ENCODE data around the gene WNK1. TPM values are rescaled to one million over a fixed set of nuclear protein-coding genes. Genes with fewer than 3 reads are reported as not detected.
"Not testable (repeated sequence)": the region's sequence is repeated elsewhere in the genome, so short reads cannot be mapped to it uniquely, and the experiment has no call there.

The WNK1 gene
- polyA plus RNA-seq, 6 donors from 2014 or later, result 3.9 to 41.1 (median 15.3) TPM

- H3K27ac Mint-ChIP-seq, result peak overlapping the region in 1 of 6 donors; percentile 39
- peaks cover 0 to 4% (median 0%) of the 10 kb centered on the region in 3 donors for H3K4me1 Mint-ChIP-seq
- DNase-seq (no peak), ATAC-seq (ENCODE audit: low read depth in 2 of 2) (no peak)
- H3K4me3 Mint-ChIP-seq, result no peak overlapping the region
- peaks cover 12 to 13% of the 10 kb centered on the region in 2 donors for H3K36me3 Mint-ChIP-seq
- no peaks in the 10 kb centered on the region for H3K9me3 Mint-ChIP-seq
- H3K27me3 Mint-ChIP-seq, result no peaks in the 10 kb centered on the region
Observed at GRCh38 chr12:931060-931459, 178.7 kb downstream of the WNK1 start.

DNA sequence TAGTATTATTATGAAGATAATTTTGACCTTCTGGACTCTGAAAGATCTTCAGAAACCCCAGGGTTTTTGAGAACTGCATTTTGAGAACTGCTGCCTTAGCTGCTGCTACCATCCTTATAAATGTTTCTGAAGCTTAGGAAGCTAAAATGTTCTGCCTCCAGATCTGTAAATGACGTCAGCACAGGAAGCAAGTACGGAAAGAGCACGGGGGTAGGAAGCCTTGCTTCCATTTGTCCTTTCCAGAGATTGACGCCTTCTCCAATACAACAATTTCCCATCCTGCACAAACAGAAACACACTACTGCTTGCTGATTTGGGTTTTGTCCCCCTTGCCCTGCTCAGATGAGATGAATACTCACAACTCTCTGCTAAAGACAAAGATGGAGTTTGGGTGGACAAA lies 179.2 kb downstream of the WNK1 start:
- Mint-ChIP-seq H3K27ac (no peak overlapping the region), H3K36me3 (peaks cover 6 to 13% of the 10 kb centered on the region in 2 donors), H3K4me3 (no peak overlapping the region)

GRCh38 chr12:935891-936290 lies 183.5 kb downstream of the WNK1 start:
- not testable (repeated sequence) for ATAC-seq (ENCODE audit: low read depth in 2 of 2); H3K4me3 Mint-ChIP-seq; H3K27me3 Mint-ChIP-seq; H3K36me3 Mint-ChIP-seq; H3K9me3 Mint-ChIP-seq; H3K27ac Mint-ChIP-seq; DNase-seq
- H3K4me1 Mint-ChIP-seq, result peaks cover 0 to 21% (median 5%) of the 10 kb centered on the region in 3 donors

More for the DNA sequence above, 179.2 kb downstream of the WNK1 start:
- peaks cover 0 to under 1% (median under 1%) of the 10 kb centered on the region in 3 donors for H3K4me1 Mint-ChIP-seq
- DNase-seq (no peak), ATAC-seq (ENCODE audit: low read depth in 2 of 2) (no peak)
- H3K9me3 Mint-ChIP-seq, result no peaks in the 10 kb centered on the region
- H3K27me3 Mint-ChIP-seq, result no peaks in the 10 kb centered on the region

DNA sequence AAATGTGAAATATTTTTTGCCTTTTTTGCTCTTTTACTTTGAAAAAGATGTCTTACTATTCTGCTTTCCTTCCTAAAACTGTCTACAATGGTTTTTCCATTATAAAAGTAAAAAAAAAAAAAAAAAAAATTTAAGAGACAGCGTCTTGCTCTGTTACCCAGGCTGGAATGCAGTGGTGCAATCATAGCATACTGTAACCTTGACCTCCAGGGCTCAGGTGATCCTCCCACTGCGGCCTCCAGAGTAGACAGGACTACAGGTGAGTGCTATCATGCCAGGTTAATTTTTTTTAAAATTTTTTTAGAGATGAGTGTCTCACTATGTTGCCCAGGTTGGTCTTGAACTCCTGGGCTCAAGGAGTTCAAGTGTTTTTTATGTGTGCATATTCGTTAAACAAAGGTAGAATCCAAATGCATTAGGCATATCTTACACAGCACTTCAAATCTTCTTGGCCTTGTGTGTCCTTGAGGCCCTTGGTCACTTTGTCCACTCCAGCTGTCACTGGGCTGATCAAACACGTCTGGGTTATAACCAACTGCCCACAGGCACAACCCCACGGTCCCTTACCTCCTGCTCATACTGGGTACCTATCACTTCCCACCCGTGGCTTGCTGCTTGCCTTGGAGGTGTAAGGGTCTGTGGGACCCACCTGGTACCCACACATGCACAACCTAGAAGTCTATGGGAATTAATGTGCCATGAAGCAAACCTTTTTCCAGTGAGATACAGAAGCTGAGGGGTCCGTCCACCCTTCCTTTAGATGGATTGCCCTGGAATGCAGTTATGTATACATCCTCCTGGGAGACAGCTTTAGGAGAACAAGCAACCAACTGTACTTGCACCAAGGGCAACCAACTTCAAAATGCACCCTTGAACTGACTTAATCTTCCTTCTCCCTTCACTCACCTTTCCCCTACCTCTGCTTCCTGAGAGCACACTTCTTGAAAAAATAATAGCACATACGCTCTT lies 184.3 kb downstream of the WNK1 start:
- H3K9me3 Mint-ChIP-seq, result no peaks in the 10 kb centered on the region
- H3K27ac Mint-ChIP-seq, result peak overlapping the region in 2 of 6 donors; percentile 37 to 62

DNA sequence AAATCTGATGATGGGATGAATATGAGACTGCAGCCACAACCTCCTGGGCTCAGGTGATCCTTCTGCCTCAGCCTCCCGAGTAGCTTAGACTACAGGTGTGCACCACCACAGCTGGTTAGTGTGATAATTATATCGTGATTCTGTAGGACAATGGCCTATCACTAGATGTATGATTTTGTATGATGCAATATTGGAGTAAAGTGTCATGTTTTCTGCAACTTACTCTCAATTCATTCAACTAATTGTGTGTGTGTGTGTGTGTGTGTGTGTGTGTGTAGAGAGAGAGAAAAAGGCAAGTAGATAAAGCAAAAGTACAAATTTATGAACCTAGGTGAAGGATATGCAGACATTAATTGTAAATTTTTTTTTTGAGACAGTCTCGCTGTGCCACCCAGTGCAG lies 186.4 kb downstream of the WNK1 start:
- Mint-ChIP-seq H3K36me3 (peaks cover 0 to 7% of the 10 kb centered on the region in 2 donors), H3K27ac (peak overlapping the region in 1 of 6 donors; percentile 80), H3K4me1 (peaks cover 1 to 25% (median 5%) of the 10 kb centered on the region in 3 donors), H3K4me3 (no peak overlapping the region), H3K27me3 (no peaks in the 10 kb centered on the region), H3K9me3 (no peaks in the 10 kb centered on the region)
- ATAC-seq (ENCODE audit: low read depth in 2 of 2) (no peak), DNase-seq (no peak)

More for the DNA sequence above, 184.3 kb downstream of the WNK1 start:
- no peaks in the 10 kb centered on the region for H3K27me3 Mint-ChIP-seq
- no peak for DNase-seq
- H3K4me3 Mint-ChIP-seq, result no peak overlapping the region
- H3K36me3 Mint-ChIP-seq, result peaks cover under 1 to 7% of the 10 kb centered on the region in 2 donors
- H3K4me1 Mint-ChIP-seq, result peaks cover 0 to 22% (median 5%) of the 10 kb centered on the region in 3 donors
- no peak for ATAC-seq (ENCODE audit: low read depth in 2 of 2)

DNA sequence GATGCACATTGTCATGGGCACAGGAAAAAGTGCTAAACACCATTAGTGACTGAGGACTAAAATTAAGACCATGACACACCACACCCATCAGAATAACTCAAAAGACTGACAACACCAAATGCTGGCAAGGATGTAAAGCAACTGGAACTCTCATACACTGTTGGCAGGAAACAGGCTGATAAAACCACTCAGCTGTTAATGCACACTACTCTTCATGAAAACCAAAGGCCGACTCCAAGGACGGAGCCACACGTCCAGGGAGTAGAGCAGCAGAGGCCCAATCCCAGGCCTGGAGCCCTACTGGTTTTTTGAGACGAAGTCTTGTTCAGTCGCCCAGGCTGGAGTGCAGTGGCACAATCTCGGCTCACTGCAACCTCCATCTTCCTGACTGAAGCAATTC lies 190.7 kb downstream of the WNK1 start:
- no peaks in the 10 kb centered on the region for H3K27me3 Mint-ChIP-seq
- H3K27ac Mint-ChIP-seq, result peak overlapping the region in 1 of 6 donors; percentile 27

DNA sequence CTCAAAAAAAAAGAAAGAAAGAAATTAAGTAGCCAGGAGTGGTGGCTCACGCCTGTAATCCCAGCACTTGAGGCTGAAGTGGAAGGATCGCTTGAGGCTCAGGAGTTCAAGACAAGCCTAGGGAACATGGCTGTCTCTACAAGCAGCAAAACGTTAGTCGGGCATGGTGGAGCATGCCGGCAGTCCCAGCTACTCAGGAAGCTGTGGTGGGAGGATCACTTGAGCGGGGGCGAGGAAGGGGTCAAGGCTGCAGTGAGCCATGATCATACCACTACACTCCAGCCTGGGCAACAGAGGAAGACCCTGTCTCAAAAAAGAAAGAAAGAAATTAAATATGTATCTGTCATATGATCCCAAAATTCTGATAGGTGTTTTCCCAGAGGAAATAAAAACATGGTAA lies 191.8 kb downstream of the WNK1 start:
- ATAC-seq (ENCODE audit: low read depth in 2 of 2), result no peak
- Mint-ChIP-seq H3K4me1 (peaks cover 30 to 56% (median 32%) of the 10 kb centered on the region in 3 donors), H3K27ac (peak overlapping the region in 3 of 6 donors; percentile 16 to 87 (median 59))

More for the DNA sequence above, 190.7 kb downstream of the WNK1 start:
- Mint-ChIP-seq H3K36me3 (peaks cover 0 to 7% of the 10 kb centered on the region in 2 donors), H3K4me3 (no peak overlapping the region), H3K4me1 (peaks cover 19 to 44% (median 25%) of the 10 kb centered on the region in 3 donors), H3K9me3 (no peaks in the 10 kb centered on the region)
- DNase-seq (no peak), ATAC-seq (ENCODE audit: low read depth in 2 of 2) (no peak)

GRCh38 chr12:946212-946611 lies 193.8 kb downstream of the WNK1 start:
- no peaks in the 10 kb centered on the region for H3K9me3 Mint-ChIP-seq
- peaks cover 29 to 51% (median 37%) of the 10 kb centered on the region in 3 donors for H3K4me1 Mint-ChIP-seq
- peak overlapping the region in 1 of 8 donors; percentile 75 for H3K4me3 Mint-ChIP-seq
- DNase-seq (no peak), ATAC-seq (ENCODE audit: low read depth in 2 of 2) (no peak)
- no peaks in the 10 kb centered on the region for H3K36me3 Mint-ChIP-seq
- H3K27ac Mint-ChIP-seq, result peak overlapping the region in 2 of 6 donors; percentile 9 to 87
- H3K27me3 Mint-ChIP-seq, result no peaks in the 10 kb centered on the region

More for the DNA sequence above, 191.8 kb downstream of the WNK1 start:
- Mint-ChIP-seq H3K36me3 (peaks cover 0 to 7% of the 10 kb centered on the region in 2 donors), H3K27me3 (no peaks in the 10 kb centered on the region), H3K4me3 (no peak overlapping the region), H3K9me3 (no peaks in the 10 kb centered on the region)
- no peak for DNase-seq

GRCh38 chr12:946631-947030 lies 194.3 kb downstream of the WNK1 start:
- H3K4me1 Mint-ChIP-seq, result peaks cover 29 to 51% (median 40%) of the 10 kb centered on the region in 3 donors
- DNase-seq, result no peak
- H3K27ac Mint-ChIP-seq, result peak overlapping the region in 1 of 6 donors; percentile 83
- ATAC-seq (ENCODE audit: low read depth in 2 of 2), result no peak
- H3K4me3 Mint-ChIP-seq, result peak overlapping the region in 2 of 8 donors; percentile 13 to 75
- no peaks in the 10 kb centered on the region for H3K36me3 Mint-ChIP-seq
- H3K9me3 Mint-ChIP-seq, result no peaks in the 10 kb centered on the region
- no peaks in the 10 kb centered on the region for H3K27me3 Mint-ChIP-seq

DNA sequence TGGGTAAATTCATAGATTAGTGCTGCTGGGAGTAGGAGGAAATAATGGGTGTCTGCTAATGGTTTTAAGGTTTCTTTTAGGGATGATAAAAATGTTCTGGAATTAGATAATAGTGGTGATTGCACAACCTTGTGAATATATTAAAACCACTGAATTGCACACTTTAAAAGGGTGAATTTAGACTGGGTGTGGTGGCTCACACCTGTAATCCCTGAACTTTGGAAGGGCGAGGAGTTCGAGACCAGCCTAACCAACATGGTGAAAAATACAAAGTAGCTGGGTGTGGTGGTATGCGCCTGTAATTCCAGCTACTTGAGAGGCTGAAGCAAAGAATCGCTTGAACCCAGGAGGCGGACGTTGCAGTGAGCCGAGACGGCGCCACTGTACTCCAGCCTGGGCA lies 195.9 kb downstream of the WNK1 start:
- Mint-ChIP-seq H3K4me1 (peaks cover 29 to 51% (median 40%) of the 10 kb centered on the region in 3 donors), H3K9me3 (no peaks in the 10 kb centered on the region), H3K36me3 (no peaks in the 10 kb centered on the region), H3K4me3 (peak overlapping the region; percentile 15 to 99 (median 88)), H3K27ac (peak overlapping the region in 3 of 6 donors; percentile 36 to 95 (median 44)), H3K27me3 (no peaks in the 10 kb centered on the region)
- no peak for ATAC-seq (ENCODE audit: low read depth in 2 of 2)
- no peak for DNase-seq

DNA sequence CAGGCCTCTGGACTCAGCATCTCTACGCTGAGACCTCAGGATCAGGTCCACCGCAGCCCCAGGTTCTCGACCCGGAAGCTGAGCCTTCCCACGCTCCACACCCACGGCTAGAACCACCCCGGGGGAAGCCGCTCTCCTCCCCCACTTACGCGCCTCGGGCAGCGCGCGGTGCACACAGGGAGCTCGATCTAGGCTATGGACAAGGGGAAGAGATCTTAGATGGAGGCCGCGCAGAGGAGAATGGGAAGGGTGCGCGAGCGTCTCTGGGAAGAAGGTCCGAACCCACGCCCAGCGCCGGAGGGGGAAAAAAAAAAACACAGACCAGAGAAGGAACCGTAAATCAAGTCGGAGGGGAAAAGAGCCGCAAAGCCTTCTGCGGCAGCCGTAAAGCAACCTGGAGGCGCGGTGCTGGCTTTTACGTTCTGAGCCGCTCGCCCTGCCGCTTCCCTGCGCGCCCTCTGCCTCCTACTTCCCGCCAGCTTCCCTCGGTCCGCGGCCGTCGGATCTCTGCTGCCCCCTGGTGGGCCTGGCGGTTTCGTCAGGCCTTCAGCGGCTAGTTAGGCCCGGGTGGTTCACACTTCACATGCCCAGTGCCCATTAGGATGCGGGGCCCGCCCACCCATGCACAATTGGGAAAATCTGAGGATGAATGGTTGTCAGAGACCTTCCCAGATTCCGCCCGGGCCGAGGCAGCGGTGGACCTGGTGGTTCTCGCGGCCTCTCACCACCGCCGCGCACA lies 197.2 kb downstream of the WNK1 start, which contains the start of gene RAD52:
RAD52 (minus strand) TSS at position 242 of the 739 bp plus-strand sequence. CDS start 16,636 bp downstream, outside the sequence.
- peak; percentile 96 for DNase-seq
- Mint-ChIP-seq H3K4me1 (peaks cover 21 to 41% (median 31%) of the 10 kb centered on the region in 3 donors), H3K4me3 (peak within 1 kb of the TSS; percentile 86 to 99 (median 98)), H3K27ac (peak within 1 kb of the TSS; percentile 72 to 99 (median 98)), H3K27me3 (no peaks in the 10 kb centered on the region), H3K36me3 (no peaks in the 10 kb centered on the region), H3K9me3 (no peaks in the 10 kb centered on the region)
- ATAC-seq (ENCODE audit: low read depth in 2 of 2), result peak; percentile 78 to 81

GRCh38 chr12:951176-951575 lies 198.8 kb downstream of the WNK1 start:
- Mint-ChIP-seq H3K4me3 (peak overlapping the region in 5 of 8 donors; percentile 17 to 91 (median 40)), H3K27ac (peak overlapping the region; percentile 72 to 99 (median 96)), H3K27me3 (no peaks in the 10 kb centered on the region), H3K4me1 (peaks cover 16 to 35% (median 30%) of the 10 kb centered on the region in 3 donors), H3K9me3 (peaks cover 0 to 1% (median 0%) of the 10 kb centered on the region in 7 donors), H3K36me3 (no peaks in the 10 kb centered on the region)
- ATAC-seq (ENCODE audit: low read depth in 2 of 2) (no peak), DNase-seq (no peak)

GRCh38 chr12:953776-954175 lies 201.4 kb downstream of the WNK1 start:
- peaks cover 0 to 1% (median 0%) of the 10 kb centered on the region in 7 donors for H3K9me3 Mint-ChIP-seq
- DNase-seq (no peak), ATAC-seq (ENCODE audit: low read depth in 2 of 2) (no peak)
- H3K4me1 Mint-ChIP-seq, result peaks cover 11 to 20% (median 18%) of the 10 kb centered on the region in 3 donors
- no peak overlapping the region for H3K27ac Mint-ChIP-seq
- H3K36me3 Mint-ChIP-seq, result no peaks in the 10 kb centered on the region
- H3K27me3 Mint-ChIP-seq, result no peaks in the 10 kb centered on the region
- no peak overlapping the region for H3K4me3 Mint-ChIP-seq

Data from naive B cell (primary cell).